ENCODE data around the gene PLCB3.

GRCh38 chr11:64206457-64207255 lies 44.7 kb upstream of the PLCB3 start, which contains the start of gene FERMT3:
- TF ChIP-seq CTCF (IDR thresholded peaks at IDR 0.05; ENCODE audit: insufficient read depth, low read depth, low read length) (no peak), EZH2 (IDR thresholded peaks at IDR 0.05; ENCODE audit: insufficient read depth, low read length) (no peak)

Measured in astrocyte (in vitro differentiated cells and primary cell).